Activated CD4-positive, alpha-beta T cell treated with anti-CD3 and anti-CD28 coated beads for 1 hour (primary cell): ENCODE measurements around the gene RALGAPA1.
"Not testable (repeated sequence)": the region's sequence is repeated elsewhere in the genome, so short reads cannot be mapped to it uniquely, and the experiment has no call there.

Experiments
- DNase-seq: peaks from one replicate; pipeline ENCODE4 v3.0.0-alpha.2; 2020

RALGAPA1 gene

GRCh38 chr14:35760143-35760542 is 49.0 kb downstream of the RALGAPA1 start:
- no peak for DNase-seq

- DNase-seq, result no peak
Measured at GRCh38 chr14:35758523-35759129, 50.5 kb downstream of the RALGAPA1 start.

- no peak for DNase-seq
Measured at GRCh38 chr14:35754671-35755070, 54.4 kb downstream of the RALGAPA1 start.

- DNase-seq, result no peak
Measured at GRCh38 chr14:35752380-35752779, 56.7 kb downstream of the RALGAPA1 start.

GRCh38 chr14:35750202-35750904 is 58.7 kb downstream of the RALGAPA1 start:
- DNase-seq, result no peak

- no peak for DNase-seq
Measured at GRCh38 chr14:35747379-35747778, 61.7 kb downstream of the RALGAPA1 start.

- DNase-seq, result no peak
Measured at GRCh38 chr14:35742442-35742841, 66.7 kb downstream of the RALGAPA1 start.

- DNase-seq, result no peak
Measured at GRCh38 chr14:35742032-35742371, 67.1 kb downstream of the RALGAPA1 start.

- no peak for DNase-seq
Measured at GRCh38 chr14:35741345-35742031, 67.6 kb downstream of the RALGAPA1 start.

GRCh38 chr14:35740215-35740614 is 68.9 kb downstream of the RALGAPA1 start:
- DNase-seq, result no peak

- not testable (repeated sequence) for DNase-seq
Measured at GRCh38 chr14:35735163-35735562, 73.9 kb downstream of the RALGAPA1 start.

GRCh38 chr14:35733510-35733909 is 75.6 kb downstream of the RALGAPA1 start:
- not testable (repeated sequence) for DNase-seq

GRCh38 chr14:35730871-35731270 is 78.2 kb downstream of the RALGAPA1 start:
- DNase-seq, result no peak

GRCh38 chr14:35727764-35728163 is 81.3 kb downstream of the RALGAPA1 start:
- DNase-seq, result no peak

- DNase-seq, result no peak
Measured at GRCh38 chr14:35725930-35726329, 83.2 kb downstream of the RALGAPA1 start.

GRCh38 chr14:35715079-35715478 is 94.0 kb downstream of the RALGAPA1 start:
- DNase-seq, result no peak

GRCh38 chr14:35712466-35712865 is 96.6 kb downstream of the RALGAPA1 start:
- DNase-seq, result no peak

- no peak for DNase-seq
Measured at GRCh38 chr14:35708062-35708461, 101.0 kb downstream of the RALGAPA1 start.

- DNase-seq, result no peak
Measured at GRCh38 chr14:35705636-35706035, 103.5 kb downstream of the RALGAPA1 start.

- DNase-seq, result no peak
Measured at GRCh38 chr14:35704793-35705493, 104.2 kb downstream of the RALGAPA1 start.

- no peak for DNase-seq
Measured at GRCh38 chr14:35701531-35701930, 107.6 kb downstream of the RALGAPA1 start.

GRCh38 chr14:35699791-35700444 is 109.2 kb downstream of the RALGAPA1 start:
- DNase-seq, result no peak

- no peak for DNase-seq
Measured at GRCh38 chr14:35696575-35696974, 112.5 kb downstream of the RALGAPA1 start.
